HepG2 (cell line): Measurements from ENCODE around the gene RRN3.

Experiments used
- CREM ChIP-seq, 2 experiments: sonication (generic) in 1 of 2; formaldehyde crosslinking in 1 of 2; IDR thresholded peaks; 2 replicates each; pipeline versions ENCODE4 v1.4.0 to v1.6.1; 2016 to 2020; ENCODE audit warnings: antibody characterized with exemption in 1 of 2, mild to moderate bottlenecking in 1 of 2, missing genetic modification reagents in 1 of 2
- FLYWCH1 ChIP-seq: sonication (generic); formaldehyde crosslinking; IDR thresholded peaks from 2 replicates; pipeline ENCODE4 v1.8.1; 2023; ENCODE audit warnings: mild to moderate bottlenecking, missing genetic modification reagents
- FOXA1 ChIP-seq, 2 experiments: fragments of 450-650 bp in 1 of 2; sonication (generic) in 1 of 2; formaldehyde crosslinking in 1 of 2; IDR thresholded peaks; 2 replicates each; pipeline versions ENCODE4 v1.4.0 to v1.6.1; 2016 to 2020; ENCODE audit warnings: missing genetic modification reagents in 1 of 2
- TF ChIP-seq, protein P1 (sequence below): sonication (generic); formaldehyde crosslinking; IDR thresholded peaks from 2 replicates; pipeline ENCODE4 v1.5.0; 2020; ENCODE audit warnings: mild to moderate bottlenecking, missing genetic modification reagents, moderate library complexity
- TF ChIP-seq, protein P2 (sequence below): sonication (generic); formaldehyde crosslinking; IDR thresholded peaks from 2 replicates; pipeline ENCODE4 v1.8.1; 2022; ENCODE audit warnings: mild to moderate bottlenecking, missing genetic modification reagents

DNA sequence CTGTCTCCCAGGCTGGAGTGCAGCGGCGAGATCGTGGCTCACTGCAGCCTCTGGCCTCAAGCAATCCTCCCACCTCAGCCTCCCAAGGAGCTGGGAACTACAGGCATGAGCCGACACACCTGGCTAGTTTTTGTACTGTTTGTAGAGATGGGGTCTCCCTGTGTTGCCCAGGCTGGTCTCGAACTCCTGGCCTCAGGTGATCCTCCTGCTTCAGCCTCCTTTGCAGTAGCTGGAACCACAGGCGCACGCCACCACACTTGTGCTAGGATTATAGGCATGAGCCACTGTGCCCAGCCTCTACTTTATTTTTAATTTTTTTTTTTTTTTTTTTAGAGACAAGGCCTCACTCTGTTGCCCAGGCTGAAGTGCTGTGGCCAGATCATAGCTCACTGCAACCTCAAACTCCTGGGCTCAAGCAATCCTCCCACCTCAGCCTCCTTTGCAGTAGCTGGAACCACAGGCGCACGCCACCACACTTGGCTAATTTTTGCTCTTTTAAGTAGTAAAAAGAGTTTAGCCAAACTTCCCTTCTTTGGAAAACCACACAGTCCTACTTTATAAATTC, 42.6 kb downstream of the RRN3 start:
- TF ChIP-seq FOXA1 (IDR thresholded peaks at IDR 0.05) (no peak), FOXA1 (CRISPR knock-in tag; IDR thresholded peaks at IDR 0.05) (no peak), FLYWCH1 (no peak), CREM (IDR thresholded peaks at IDR 0.05) (no peak), CREM (CRISPR knock-in tag; IDR thresholded peaks at IDR 0.05) (no peak)
- TF ChIP-seq, protein P1, sequence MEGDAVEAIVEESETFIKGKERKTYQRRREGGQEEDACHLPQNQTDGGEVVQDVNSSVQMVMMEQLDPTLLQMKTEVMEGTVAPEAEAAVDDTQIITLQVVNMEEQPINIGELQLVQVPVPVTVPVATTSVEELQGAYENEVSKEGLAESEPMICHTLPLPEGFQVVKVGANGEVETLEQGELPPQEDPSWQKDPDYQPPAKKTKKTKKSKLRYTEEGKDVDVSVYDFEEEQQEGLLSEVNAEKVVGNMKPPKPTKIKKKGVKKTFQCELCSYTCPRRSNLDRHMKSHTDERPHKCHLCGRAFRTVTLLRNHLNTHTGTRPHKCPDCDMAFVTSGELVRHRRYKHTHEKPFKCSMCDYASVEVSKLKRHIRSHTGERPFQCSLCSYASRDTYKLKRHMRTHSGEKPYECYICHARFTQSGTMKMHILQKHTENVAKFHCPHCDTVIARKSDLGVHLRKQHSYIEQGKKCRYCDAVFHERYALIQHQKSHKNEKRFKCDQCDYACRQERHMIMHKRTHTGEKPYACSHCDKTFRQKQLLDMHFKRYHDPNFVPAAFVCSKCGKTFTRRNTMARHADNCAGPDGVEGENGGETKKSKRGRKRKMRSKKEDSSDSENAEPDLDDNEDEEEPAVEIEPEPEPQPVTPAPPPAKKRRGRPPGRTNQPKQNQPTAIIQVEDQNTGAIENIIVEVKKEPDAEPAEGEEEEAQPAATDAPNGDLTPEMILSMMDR = no peak
- TF ChIP-seq, protein P2, sequence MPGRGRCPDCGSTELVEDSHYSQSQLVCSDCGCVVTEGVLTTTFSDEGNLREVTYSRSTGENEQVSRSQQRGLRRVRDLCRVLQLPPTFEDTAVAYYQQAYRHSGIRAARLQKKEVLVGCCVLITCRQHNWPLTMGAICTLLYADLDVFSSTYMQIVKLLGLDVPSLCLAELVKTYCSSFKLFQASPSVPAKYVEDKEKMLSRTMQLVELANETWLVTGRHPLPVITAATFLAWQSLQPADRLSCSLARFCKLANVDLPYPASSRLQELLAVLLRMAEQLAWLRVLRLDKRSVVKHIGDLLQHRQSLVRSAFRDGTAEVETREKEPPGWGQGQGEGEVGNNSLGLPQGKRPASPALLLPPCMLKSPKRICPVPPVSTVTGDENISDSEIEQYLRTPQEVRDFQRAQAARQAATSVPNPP (CRISPR knock-in tag) = no peak
